DOHH2 (cell line): ENCODE measurements around the gene HLA-E.

Experiments
- CTCF ChIP-seq: fragments of 200-600 bp; sonication (generic); IDR thresholded peaks from one replicate; pipeline ENCODE4 v1.5.1; 2014; ENCODE audit warnings: antibody characterized with exemption, mild to moderate bottlenecking, low read depth, low read length; ENCODE audit not compliant: poor library complexity, severe bottlenecking
- EZH2phosphoT487 ChIP-seq: fragments of 200-600 bp; sonication (generic); IDR thresholded peaks from 2 replicates; pipeline ENCODE4 v1.6.1; 2017; ENCODE audit warnings: borderline replicate concordance, mild to moderate bottlenecking, antibody characterized with exemption, low read length, moderate library complexity, mixed read lengths

GRCh38 chr6:30470968-30471367, 18.3 kb upstream of the HLA-E start:
- TF ChIP-seq CTCF = no peak
- no peak for TF ChIP-seq EZH2phosphoT487
